SK-MEL-5 (cell line): ENCODE results near the gene DHX8. TPM values are rescaled to one million over a fixed set of nuclear protein-coding genes. Genes with fewer than 3 reads are reported as not detected.

ENCODE experiments used
- small RNA-seq, 2 experiments: library from RNA; depleted of rRNA; stranded (forward); fragments of <200 nt; gene quantifications; one replicate each; pipeline ENCODE3, GENCODE V24; 2014
- total RNA-seq: library from RNA; depleted of rRNA; stranded (reverse); fragments of >200 nt; shearing (Covaris generic); gene quantifications from 2 replicates; pipeline ENCODE4 v1.2.3, GENCODE V29; 2014; rRNA removed

Gene DHX8
- total RNA-seq, 1 experiment from 2014 or later: 46.3 TPM

Small RNA genes within 50 kb of the gene (small RNA-seq; reads per million reads assigned to genes)
- gene RNU6-406P (0 reads per million in 2 experiments), gene RNU6-971P (0 reads per million in 2 experiments)

Other genes starting within 250 kb of the DHX8 start
- gene RNU2-1, start 250.0 kb upstream of the DHX8 start, total RNA-seq: not detected in 2 replicates
- gene ARL4D, start 85.0 kb upstream of the DHX8 start, total RNA-seq: 3.4 and 3.7 TPM in 2 replicates
- 154 and 164 TPM in 2 replicates for gene ETV4, start 62.4 kb downstream of the DHX8 start, total RNA-seq
- gene MEOX1, start 177.9 kb downstream of the DHX8 start, total RNA-seq: not detected in 2 replicates